HepG2 (cell line): Measurements from ENCODE around the gene SPAAR. TPM values are rescaled to one million over a fixed set of nuclear protein-coding genes. Genes with fewer than 3 reads are reported as not detected.

Experiments used
- BCLAF1 ChIP-seq: fragments of 450-650 bp; IDR thresholded peaks from 2 replicates; pipeline ENCODE4 v1.6.1; 2017; ENCODE audit warnings: mild to moderate bottlenecking
- DNMT3B ChIP-seq: conservative IDR thresholded peaks from 2 replicates; pipeline ENCODE4 v1.6.1; 2016; ENCODE audit warnings: missing biosample characterization, control low read depth
- ELF1 ChIP-seq: sonication (generic); formaldehyde crosslinking; IDR thresholded peaks from 2 replicates; pipeline ENCODE4 v1.4.0; 2020; ENCODE audit warnings: missing genetic modification reagents
- EZH2 ChIP-seq: conservative IDR thresholded peaks from 2 replicates; pipeline ENCODE4 v1.6.1; 2012; ENCODE audit warnings: mild to moderate bottlenecking, low read depth, low read length, moderate library complexity
- HIVEP1 ChIP-seq: sonication (generic); formaldehyde crosslinking; IDR thresholded peaks from 2 replicates; pipeline ENCODE4 v1.4.0; 2020; ENCODE audit warnings: mild to moderate bottlenecking, missing genetic modification reagents
- KAT8 ChIP-seq: IDR thresholded peaks from 2 replicates; pipeline ENCODE4 v1.6.1; 2016; ENCODE audit warnings: missing genetic modification reagents, missing compliant biosample characterization
- MXD1 ChIP-seq: sonication (generic); formaldehyde crosslinking; IDR thresholded peaks from 2 replicates; pipeline ENCODE4 v1.4.0; 2020; ENCODE audit warnings: mild to moderate bottlenecking, missing genetic modification reagents
- PHF5A ChIP-seq: IDR thresholded peaks from one replicate; pipeline ENCODE4 v1.6.1; 2018; ENCODE audit warnings: low read depth, missing genetic modification reagents; ENCODE audit not compliant: unreplicated experiment
- PHF8 ChIP-seq: sonication (generic); formaldehyde crosslinking; IDR thresholded peaks from 2 replicates; pipeline ENCODE4 v1.5.0; 2020; ENCODE audit warnings: missing genetic modification reagents
- RFXAP ChIP-seq: sonication (generic); formaldehyde crosslinking; IDR thresholded peaks from 2 replicates; pipeline ENCODE4 v1.4.0; 2020; ENCODE audit warnings: missing genetic modification reagents, borderline replicate concordance
- SAP130 ChIP-seq: IDR thresholded peaks from 2 replicates; pipeline ENCODE4 v1.6.1; 2016; ENCODE audit warnings: low read depth
- TEAD3 ChIP-seq: optimal IDR thresholded peaks from 2 replicates; pipeline ENCODE3; 2016; ENCODE audit warnings: borderline replicate concordance
- ZNF512B ChIP-seq: sonication (generic); formaldehyde crosslinking; IDR thresholded peaks from 2 replicates; pipeline ENCODE4 v1.5.1; 2020; ENCODE audit warnings: missing genetic modification reagents, mild to moderate bottlenecking, borderline replicate concordance
- ZNF567 ChIP-seq: sonication (generic); formaldehyde crosslinking; IDR thresholded peaks from 2 replicates; pipeline ENCODE4 v1.8.1; 2023; ENCODE audit warnings: mild to moderate bottlenecking, missing genetic modification reagents, borderline replicate concordance
- ZNF577 ChIP-seq: sonication (generic); formaldehyde crosslinking; IDR thresholded peaks from 2 replicates; pipeline ENCODE4 v1.4.0; 2020; ENCODE audit warnings: mild to moderate bottlenecking, low read depth, missing genetic modification reagents, borderline replicate concordance
- ZNF720 ChIP-seq: sonication (generic); formaldehyde crosslinking; IDR thresholded peaks from 2 replicates; pipeline ENCODE4 v1.4.0; 2020; ENCODE audit warnings: missing genetic modification reagents
- ZNF792 ChIP-seq: IDR thresholded peaks from 2 replicates; pipeline ENCODE4 v1.6.1; 2016
- polyA plus RNA-seq, 8 experiments: library from polyadenylated mRNA; depleted of rRNA in 3 of 8; stranded (reverse) in 7 of 8; unstranded in 1 of 8; fragments of >200 nt; fragmentation: Illumina TruSeq in 4 of 8; extraction: Trizol in 4 of 8; gene quantifications; 2 replicates each; pipeline versions ENCODE4 v1.2.1 to v1.2.3, GENCODE V29; 2011 to 2016; ENCODE audit warnings: low read depth in 4 of 8, missing spikeins in 1 of 8, mixed read lengths in 1 of 8; ENCODE audit not compliant: insufficient read depth in 1 of 8
- total RNA-seq, 5 experiments: library from RNA; depleted of rRNA; stranded (reverse); fragments of >200 nt; fragmentation: Illumina TruSeq; extraction: Trizol; gene quantifications; 2 replicates each; pipeline ENCODE4 v1.2.3, GENCODE V29; 2016; ENCODE audit warnings: low read depth in 1 of 5

The SPAAR gene
- total and polyA plus RNA-seq, 2 of the 13 experiments (the other 11 are each of a cell fraction or from before 2014, with no cell fraction given), result 0.07 TPM; not detected in 1

- no peak for TF ChIP-seq BCLAF1
- TF ChIP-seq ZNF512B (CRISPR knock-in tag), result no peak
- no peak for TF ChIP-seq PHF5A (CRISPR knock-in tag)
- TF ChIP-seq ELF1 (CRISPR knock-in tag), result peak; percentile 89
- TF ChIP-seq PHF8 (CRISPR knock-in tag), result no peak
- TF ChIP-seq KAT8 (CRISPR knock-in tag), result peak; percentile 93
- TF ChIP-seq SAP130 (CRISPR knock-in tag), result peak; percentile 40
- peak; percentile 24 for TF ChIP-seq TEAD3 (CRISPR knock-in tag)
- TF ChIP-seq ZNF792, result no peak
- TF ChIP-seq EZH2, result no peak
- TF ChIP-seq DNMT3B (CRISPR knock-in tag), result no peak
- no peak for TF ChIP-seq RFXAP
- no peak for TF ChIP-seq ZNF567 (CRISPR knock-in tag)
- no peak for TF ChIP-seq ZNF720 (CRISPR knock-in tag)
- TF ChIP-seq ZNF577 (CRISPR knock-in tag), result no peak
- no peak for TF ChIP-seq HIVEP1
- no peak for TF ChIP-seq MXD1 (CRISPR knock-in tag)
- TF ChIP-seq, all 625 proteins: peak for 62
Measured at GRCh38 chr9:35945341-35946018, 36.2 kb downstream of the SPAAR start (continued).
